ENCODE data around the gene OR8I2.
"Not testable (repeated sequence)": the region's sequence is repeated elsewhere in the genome, so short reads cannot be mapped to it uniquely, and the experiment has no call there.

Gene OR8I2

DNA sequence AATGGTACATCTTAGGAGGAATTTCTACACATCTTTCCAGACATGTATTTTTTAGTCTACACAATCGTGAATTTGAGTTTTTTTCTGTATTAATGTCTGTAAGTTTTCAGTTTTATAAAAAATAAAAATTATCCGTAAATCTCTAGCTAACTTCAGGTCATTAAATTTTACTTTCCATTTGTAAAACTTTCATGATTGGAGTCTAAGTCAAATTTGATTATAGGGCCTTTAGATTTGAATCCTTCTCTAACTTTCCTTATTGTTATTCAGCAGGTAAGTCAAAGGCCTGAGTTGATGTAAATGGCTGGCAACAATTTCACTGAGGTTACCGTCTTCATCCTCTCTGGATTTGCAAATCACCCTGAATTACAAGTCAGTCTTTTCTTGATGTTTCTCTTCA, at the start of gene OR8I2:
Gene OR8I2 (plus strand): TSS at position 301 of the 400 bp plus-strand sequence. CDS start 0 bp downstream, at position 301.
- DNase-seq (ENCODE audit: low read depth in 2 of 2) = no peak

GRCh38 chr11:56045538-56045937, 47.6 kb upstream of the OR8I2 start:
- DNase-seq (ENCODE audit: low read depth in 2 of 2) = no peak

GRCh38 chr11:56048480-56048879, 44.6 kb upstream of the OR8I2 start:
- DNase-seq (ENCODE audit: low read depth in 2 of 2) = no peak

DNA sequence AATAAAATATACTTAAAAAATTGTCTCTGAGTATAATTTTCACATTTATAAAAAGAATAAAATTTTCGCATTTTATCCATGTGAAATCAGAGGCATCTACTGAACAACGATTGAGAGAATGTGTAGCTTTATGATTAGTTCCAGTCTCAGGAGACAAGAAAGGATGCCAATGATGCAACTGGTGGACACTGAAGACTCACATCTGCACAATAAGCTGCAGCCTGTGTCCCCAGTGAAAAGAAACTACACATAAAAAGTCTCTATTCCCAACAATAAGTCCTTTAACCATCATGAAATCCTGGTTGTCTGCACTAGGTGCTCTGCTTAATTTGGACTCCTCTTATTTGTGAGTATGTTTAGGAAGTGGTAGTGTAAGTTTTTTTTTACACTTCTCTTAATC, 43.6 kb upstream of the OR8I2 start:
- no peak for DNase-seq (ENCODE audit: low read depth in 2 of 2)

- not testable (repeated sequence) for DNase-seq (ENCODE audit: low read depth in 2 of 2)
Observed at GRCh38 chr11:56056366-56056765, 36.7 kb upstream of the OR8I2 start.

DNA sequence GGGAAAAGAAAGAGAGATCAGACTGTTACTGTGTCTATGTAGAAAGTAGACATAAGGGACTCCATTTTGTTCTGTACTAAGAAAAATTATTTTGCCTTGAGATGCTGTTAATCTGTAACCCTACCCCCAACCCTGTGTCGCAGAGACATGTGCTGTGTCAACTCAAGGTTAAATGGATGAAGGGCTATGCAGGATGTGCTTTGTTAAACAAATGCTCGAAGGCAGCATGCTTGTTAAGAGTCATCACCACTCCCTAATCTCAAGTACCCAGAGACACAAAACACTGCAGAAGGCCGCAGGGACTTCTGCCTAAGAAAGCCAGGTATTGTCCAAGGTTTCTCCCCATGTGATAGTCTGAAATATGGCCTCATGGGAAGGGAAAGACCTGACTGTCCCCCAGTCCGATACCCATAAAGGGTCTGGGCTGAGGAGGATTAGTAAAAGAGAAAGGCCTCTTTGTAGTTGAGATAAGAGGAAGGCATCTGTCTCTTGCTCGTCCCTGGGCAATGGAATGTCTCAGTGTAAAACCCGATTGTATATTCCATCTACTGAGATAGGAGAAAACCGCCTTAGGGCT, 35.4 kb upstream of the OR8I2 start:
- DNase-seq (ENCODE audit: low read depth in 2 of 2) = not testable (repeated sequence)

GRCh38 chr11:56058260-56058780, 34.8 kb upstream of the OR8I2 start:
- not testable (repeated sequence) for DNase-seq (ENCODE audit: low read depth in 2 of 2)

GRCh38 chr11:56066980-56067379, 26.1 kb upstream of the OR8I2 start:
- no peak for DNase-seq (ENCODE audit: low read depth in 2 of 2)

GRCh38 chr11:56089697-56090096, 3.4 kb upstream of the OR8I2 start:
- no peak for DNase-seq (ENCODE audit: low read depth in 2 of 2)

- DNase-seq (ENCODE audit: low read depth in 2 of 2) = no peak
Observed at GRCh38 chr11:56103210-56103737, 10.2 kb downstream of the OR8I2 start, which contains the start of gene OR8H2. Gene OR8H2, plus strand, starts transcription at chr11:56103687. Its CDS starts 1,356 bp downstream, at chr11:56105043.

DNA sequence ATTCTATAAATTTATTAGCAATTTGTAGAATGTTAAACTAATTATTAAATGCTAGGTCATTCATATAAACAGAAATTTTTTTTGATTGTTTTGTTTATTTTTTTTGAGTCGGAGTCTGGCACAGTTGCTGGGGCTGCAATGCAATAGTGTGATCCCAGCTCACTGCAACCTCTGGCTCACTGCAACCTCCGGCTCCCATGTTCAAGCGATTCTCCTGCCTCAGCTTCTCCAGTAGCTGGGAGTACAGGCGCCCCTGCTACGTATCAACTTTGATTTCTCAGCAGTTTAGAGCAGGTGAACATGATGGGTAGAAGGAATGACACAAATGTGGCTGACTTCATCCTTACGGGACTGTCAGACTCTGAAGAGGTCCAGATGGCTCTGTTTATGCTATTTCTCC, 29.0 kb downstream of the OR8I2 start, which contains the start of gene OR8H3:
Gene OR8H3 (plus strand): TSS at position 301 of the 400 bp plus-strand sequence. CDS start 0 bp downstream, at position 301.
- no peak for DNase-seq (ENCODE audit: low read depth in 2 of 2)

- DNase-seq (ENCODE audit: low read depth in 2 of 2) = no peak
Observed at GRCh38 chr11:56140151-56140661, 47.1 kb downstream of the OR8I2 start, which contains the start of gene OR8J3. Gene OR8J3, minus strand, starts transcription at chr11:56140201. Its CDS starts 2,483 bp downstream, at chr11:56137718.

- not testable (repeated sequence) for DNase-seq (ENCODE audit: low read depth in 2 of 2)
Observed at GRCh38 chr11:56143681-56144080, 50.6 kb downstream of the OR8I2 start.
